GM12878 (cell line): Measurements from ENCODE around the gene MCFD2. TPM values are rescaled to one million over a fixed set of nuclear protein-coding genes. Genes with fewer than 3 reads are reported as not detected.

Experiments
- ATAC-seq: fragments of 200-7000 bp; cut with Tn5 transposase; 3 replicates; pipeline ENCODE4 v1.9.1; 2020; ENCODE audit warnings: mild to moderate bottlenecking, moderate library complexity
- BruUV-seq: library from RNA; stranded (reverse); fragments of 400-500 nt; replicated peaks from 2 replicates; lab custom pipeline; 2021; lab: Mats Ljungman, UMichigan
- CTCF ChIA-PET: fragments of 300-600 bp; sonication (Branson Sonifier 250); formaldehyde crosslinking; extraction: SDS; loops from one replicate; lab custom pipeline; 2021; ENCODE audit warnings: inconsistent platforms; lab: Yijun Ruan, JAX
- POLR2A ChIA-PET: fragments of 350-600 bp; formaldehyde crosslinking; extraction: SDS; loops from one replicate; lab custom pipeline; 2021; ENCODE audit warnings: inconsistent platforms; lab: Charles Lee
- RAD21 ChIA-PET: fragments of 300-600 bp; sonication (Branson Sonifier 250); formaldehyde crosslinking; loops from one replicate; lab custom pipeline; 2023; ENCODE audit warnings: antibody characterized with exemption; ENCODE audit not compliant: unreplicated experiment; lab: Charles Lee
- SMC1A ChIA-PET: fragments of 300-600 bp; sonication (Branson Sonifier 250); formaldehyde crosslinking; loops from one replicate; lab custom pipeline; 2023; ENCODE audit not compliant: unreplicated experiment, uncharacterized antibody; lab: Charles Lee
- DNase-seq: peaks from one replicate; pipeline ENCODE4 v3.0.0-alpha.2; 2011; ENCODE audit warnings: low read depth, low spot score
- FAIRE-seq: peaks from 3 replicates; lab custom pipeline; 2011; peaks lifted over from hg19 to GRCh38; lab: Jason Lieb, UNC
- H2AFZ ChIP-seq: 2 replicates; pipeline ENCODE4 v1.6.0; 2011; ENCODE audit warnings: low read depth, low read length, control low read depth; ENCODE audit not compliant: control insufficient read depth
- H3K27ac ChIP-seq: 2 replicates; pipeline ENCODE4 v1.5.1; 2011; ENCODE audit warnings: control low read depth; ENCODE audit not compliant: control insufficient read depth, insufficient read depth
- H3K27me3 ChIP-seq, 2 experiments: replicated peaks in 1 of 2; 2 replicates each; pipeline versions ENCODE4 v1.6.0 to v1.6.1; 2011; ENCODE audit warnings: low read length in 1 of 2; ENCODE audit not compliant: control insufficient read depth in 2 of 2, insufficient read depth in 2 of 2
- H3K36me3 ChIP-seq, 2 experiments: 2 replicates each; pipeline ENCODE4 v1.5.1; 2011; ENCODE audit warnings: low read length in 1 of 2; ENCODE audit not compliant: control insufficient read depth in 2 of 2, insufficient read depth in 2 of 2
- H3K4me1 ChIP-seq: 2 replicates; pipeline ENCODE4 v1.6.1; 2011; ENCODE audit warnings: mild to moderate bottlenecking, low read length, moderate library complexity, mixed read lengths; ENCODE audit not compliant: control insufficient read depth, insufficient read depth
- H3K4me2 ChIP-seq: 2 replicates; pipeline ENCODE4 v1.6.0; 2011; ENCODE audit warnings: control low read depth; ENCODE audit not compliant: control insufficient read depth, insufficient read depth
- H3K4me3 ChIP-seq: fragments of 200-600 bp; sonication (generic); 2 replicates; pipeline ENCODE4 v1.5.1; 2016
- H3K79me2 ChIP-seq: 2 replicates; pipeline ENCODE4 v1.6.0; 2011; ENCODE audit warnings: low read length; ENCODE audit not compliant: control insufficient read depth, insufficient read depth
- H3K9ac ChIP-seq: 2 replicates; pipeline ENCODE4 v1.8.0; 2011; ENCODE audit warnings: low read length, control low read depth, mixed read lengths; ENCODE audit not compliant: control insufficient read depth, insufficient read depth
- H3K9me3 ChIP-seq: replicated peaks from 3 replicates; pipeline ENCODE4 v1.5.1; 2011; ENCODE audit warnings: mild to moderate bottlenecking, low read length; ENCODE audit not compliant: control insufficient read depth, insufficient read depth
- H4K20me1 ChIP-seq: 2 replicates; pipeline ENCODE4 v1.6.0; 2011; ENCODE audit not compliant: control insufficient read depth, insufficient read depth
- ATF3 ChIP-seq: IDR thresholded peaks from 2 replicates; pipeline ENCODE4 v1.6.1; 2011; ENCODE audit warnings: low read depth, mild to moderate bottlenecking, low read length, moderate library complexity, borderline replicate concordance; ENCODE audit errors: extremely low read depth
- CTCF ChIP-seq, 3 experiments: IDR thresholded peaks in 2 of 3; conservative IDR thresholded peaks in 1 of 3; 2 replicates each; pipeline ENCODE4 v1.5.1; 2011; ENCODE audit warnings: low read depth in 3 of 3, low read length in 3 of 3, mild to moderate bottlenecking in 3 of 3, control low read depth in 2 of 3, moderate library complexity in 2 of 3, inconsistent platforms in 1 of 3, mixed read lengths in 1 of 3; ENCODE audit not compliant: control insufficient read depth in 2 of 3, insufficient read depth in 1 of 3; ENCODE audit errors: extremely low read depth in 1 of 3
- HCFC1 ChIP-seq: fragments of 150-350 bp; IDR thresholded peaks from 2 replicates; pipeline ENCODE4 v1.6.1; 2014; ENCODE audit warnings: low read length
- IKZF1 ChIP-seq: fragments of 450-650 bp; conservative IDR thresholded peaks from 2 replicates; pipeline ENCODE4 v1.6.1; 2017; ENCODE audit warnings: antibody characterized with exemption, mild to moderate bottlenecking
- MXI1 ChIP-seq: fragments of 150-350 bp; IDR thresholded peaks from 2 replicates; pipeline ENCODE4 v1.6.1; 2011; ENCODE audit warnings: low read depth, mild to moderate bottlenecking, inconsistent platforms, low read length, improper control_type of control experiment
- NFYA ChIP-seq: IDR thresholded peaks from 2 replicates; pipeline ENCODE4 v1.6.1; 2011; ENCODE audit warnings: low read depth, mild to moderate bottlenecking, low read length, improper control_type of control experiment, borderline replicate concordance
- PAX8 ChIP-seq: fragments of 450-650 bp; IDR thresholded peaks from 2 replicates; pipeline ENCODE4 v1.6.1; 2017; ENCODE audit warnings: mild to moderate bottlenecking, moderate library complexity
- RAD21 ChIP-seq: IDR thresholded peaks from 2 replicates; pipeline ENCODE4 v1.6.1; 2011; ENCODE audit warnings: mild to moderate bottlenecking, low read depth, low read length, moderate library complexity; ENCODE audit not compliant: insufficient read depth
- SMARCA5 ChIP-seq: fragments of 450-650 bp; IDR thresholded peaks from 2 replicates; pipeline ENCODE4 v1.6.1; 2017; ENCODE audit warnings: mild to moderate bottlenecking
- SMC3 ChIP-seq: IDR thresholded peaks from 2 replicates; pipeline ENCODE4 v1.6.1; 2011; ENCODE audit warnings: low read length, improper control_type of control experiment, borderline replicate concordance
- TCF12 ChIP-seq: IDR thresholded peaks from 2 replicates; pipeline ENCODE4 v1.6.1; 2011; ENCODE audit warnings: low read depth, mild to moderate bottlenecking, low read length
- ZNF217 ChIP-seq: fragments of 450-650 bp; IDR thresholded peaks from 2 replicates; pipeline ENCODE4 v1.6.1; 2017; ENCODE audit warnings: antibody characterized with exemption, mild to moderate bottlenecking
- ZZZ3 ChIP-seq: IDR thresholded peaks from 2 replicates; pipeline ENCODE4 v1.6.1; 2011; ENCODE audit warnings: low read depth; ENCODE audit not compliant: control insufficient read depth, insufficient read length
- WGBS: methylation state at CpG from one replicate; pipeline ENCODE4 v1.1.6; 2016; ENCODE audit warnings: low lambda C conversion rate; ENCODE audit not compliant: insufficient replicate concordance, insufficient coverage; ENCODE audit errors: missing lambda C conversion rate; 5-methylcytosine and 5-hydroxymethylcytosine counted together
- in situ Hi-C: fragments of 300-500 bp; cut with MboI; formaldehyde crosslinking; loops from 9 replicates; pipeline ENCODE4 v1.14.3; 2018; ENCODE audit warnings: mixed read lengths
- intact Hi-C: fragments of 100-400 bp; cut with micrococcal nuclease; formaldehyde crosslinking; loops from one replicate; pipeline ENCODE4 v1.14.2; 2022; ENCODE audit not compliant: unreplicated experiment
- polyA plus RNA-seq, 11 experiments: library from polyadenylated mRNA; depleted of rRNA in 4 of 11; unstranded in 6 of 11; stranded (reverse) in 5 of 11; fragments of >200 nt; fragmentation: Nextera tagmentation in 4 of 11; fragmentation: Illumina TruSeq in 1 of 11; extraction: Ambion mirVana in 4 of 11; extraction: Trizol in 1 of 11; gene quantifications; 1 replicate in 1 of 11; 2 replicates in 10 of 11; pipeline versions ENCODE4 v1.2.1 to v1.2.3, GENCODE V29; 2011 to 2016; ENCODE audit warnings: inconsistent platforms in 2 of 11, missing spikeins in 2 of 11, low read depth in 1 of 11
- total RNA-seq, 4 experiments: library from RNA; depleted of rRNA in 3 of 4; stranded (reverse); fragments of >200 nt in 3 of 4; fragmentation: Illumina TruSeq in 1 of 4; extraction: Trizol in 1 of 4; gene quantifications; 2 replicates each; pipeline versions ENCODE4 v1.2.1 to v1.2.3, GENCODE V29; 2013 to 2021
- TF ChIP-seq, protein P1 (sequence below): fragments of 450-650 bp; formaldehyde crosslinking; IDR thresholded peaks from 2 replicates; pipeline ENCODE4 v1.4.0; 2020; ENCODE audit warnings: mild to moderate bottlenecking, moderate library complexity

The MCFD2 gene
- total and polyA plus RNA-seq, 10 of the 15 experiments (the other 5 are each of a cell fraction or from before 2014, with no cell fraction given), result 35.0 to 57.3 (median 40.3) TPM

- intact Hi-C loops, result no loop called here
- Histone ChIP-seq H3K9ac (no peak overlapping the region), H3K27me3 (peaks cover 2 to 8% of the 10 kb centered on the region in 2 experiments), H3K9me3 (no peaks in the 10 kb centered on the region; the same call in 2 of the 3 replicates), H3K4me2 (no peak overlapping the region), H4K20me1 (no peaks in the 10 kb centered on the region), H2AFZ (no peak overlapping the region), H3K4me3 (no peak overlapping the region), H3K27ac (no peak overlapping the region), H3K79me2 (no peaks in the 10 kb centered on the region), H3K36me3 (no peaks in the 10 kb centered on the region), H3K4me1 (peaks cover 6% of the 10 kb centered on the region)
- 32% methylated on average over 11 of the region's 11 CpGs for WGBS
- ATAC-seq, result peak; percentile 55
- ChIA-PET RAD21 (interaction anchor here (0.6 to 0.7 kb wide), 2 partner anchors 36 to 295 kb away, joined by 3 to 4 read pairs; no protein-coding TSS in a partner anchor), POLR2A (no interaction called here), SMC1A (interaction anchor here (0.8 kb wide), 1 partner anchor 14 kb away, joined by 3 read pairs; no protein-coding TSS in a partner anchor), CTCF (interaction anchor here (0.8 to 1.2 kb wide), 3 partner anchors 8 to 447 kb away, joined by 3 to 4 read pairs (median 3); no protein-coding TSS in a partner anchor)
- no TSS peak for BruUV-seq
- no peak for DNase-seq
- FAIRE-seq, result no peak
- TF ChIP-seq IKZF1 (no peak), ZNF217 (no peak), SMARCA5 (no peak), CTCF (IDR thresholded peaks at IDR 0.05 in 2 of 3, conservative IDR thresholded peaks at IDR 0.05 in 1 of 3; ENCODE audit: control insufficient read depth in 2 of 3, extremely low read depth in 1 of 3, insufficient read depth in 1 of 3, low read depth in 3 of 3, low read length in 3 of 3) (peak in 1 of 3 experiments; percentile 35; a peak in 2 of 6 replicates), ATF3 (no peak), HCFC1 (no peak), TCF12 (no peak), PAX8 (no peak), SMC3 (no peak), NFYA (no peak), MXI1 (no peak), ZZZ3 (no peak), RAD21 (peak; percentile 25; the same call in 1 of the 2 replicates)
- TF ChIP-seq, protein P1, sequence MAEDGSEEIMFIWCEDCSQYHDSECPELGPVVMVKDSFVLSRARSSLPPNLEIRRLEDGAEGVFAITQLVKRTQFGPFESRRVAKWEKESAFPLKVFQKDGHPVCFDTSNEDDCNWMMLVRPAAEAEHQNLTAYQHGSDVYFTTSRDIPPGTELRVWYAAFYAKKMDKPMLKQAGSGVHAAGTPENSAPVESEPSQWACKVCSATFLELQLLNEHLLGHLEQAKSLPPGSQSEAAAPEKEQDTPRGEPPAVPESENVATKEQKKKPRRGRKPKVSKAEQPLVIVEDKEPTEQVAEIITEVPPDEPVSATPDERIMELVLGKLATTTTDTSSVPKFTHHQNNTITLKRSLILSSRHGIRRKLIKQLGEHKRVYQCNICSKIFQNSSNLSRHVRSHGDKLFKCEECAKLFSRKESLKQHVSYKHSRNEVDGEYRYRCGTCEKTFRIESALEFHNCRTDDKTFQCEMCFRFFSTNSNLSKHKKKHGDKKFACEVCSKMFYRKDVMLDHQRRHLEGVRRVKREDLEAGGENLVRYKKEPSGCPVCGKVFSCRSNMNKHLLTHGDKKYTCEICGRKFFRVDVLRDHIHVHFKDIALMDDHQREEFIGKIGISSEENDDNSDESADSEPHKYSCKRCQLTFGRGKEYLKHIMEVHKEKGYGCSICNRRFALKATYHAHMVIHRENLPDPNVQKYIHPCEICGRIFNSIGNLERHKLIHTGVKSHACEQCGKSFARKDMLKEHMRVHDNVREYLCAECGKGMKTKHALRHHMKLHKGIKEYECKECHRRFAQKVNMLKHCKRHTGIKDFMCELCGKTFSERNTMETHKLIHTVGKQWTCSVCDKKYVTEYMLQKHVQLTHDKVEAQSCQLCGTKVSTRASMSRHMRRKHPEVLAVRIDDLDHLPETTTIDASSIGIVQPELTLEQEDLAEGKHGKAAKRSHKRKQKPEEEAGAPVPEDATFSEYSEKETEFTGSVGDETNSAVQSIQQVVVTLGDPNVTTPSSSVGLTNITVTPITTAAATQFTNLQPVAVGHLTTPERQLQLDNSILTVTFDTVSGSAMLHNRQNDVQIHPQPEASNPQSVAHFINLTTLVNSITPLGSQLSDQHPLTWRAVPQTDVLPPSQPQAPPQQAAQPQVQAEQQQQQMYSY, result no peak
- in situ Hi-C loops, result no loop called here
Observed at GRCh38 chr2:46876741-46877384, 38.7 kb downstream of the MCFD2 start.
